Esophagus muscularis mucosa (tissue), 4 donors: ENCODE results near the gene TRRAP. TPM values are rescaled to one million over a fixed set of nuclear protein-coding genes. Genes with fewer than 3 reads are reported as not detected.
A peak's percentile ranks its signal among the peaks of the same experiment; 100 is the strongest.

Experiments
- DNase-seq: peaks from one replicate; pipeline ENCODE4 v3.0.0-alpha.2; 2017; ENCODE audit errors: extremely low spot score
- H3K27ac ChIP-seq, 4 donors: fragments of 200-600 bp; sonication (generic); replicated peaks in 1 of 4; 1 replicate in 3 of 4; 2 replicates in 1 of 4; pipeline ENCODE4 v1.5.1; 2016 to 2019; ENCODE audit warnings: mild to moderate bottlenecking in 1 of 4
- H3K27me3 ChIP-seq, 4 donors: fragments of 200-600 bp; sonication (generic); one replicate each; pipeline versions ENCODE4 v1.5.1 to v1.6.0; 2016 to 2019
- H3K36me3 ChIP-seq, 4 donors: fragments of 200-600 bp; sonication (generic); one replicate each; pipeline ENCODE4 v1.5.1; 2016 to 2019
- H3K4me1 ChIP-seq, 4 donors: fragments of 200-600 bp; sonication (generic); one replicate each; pipeline ENCODE4 v1.5.1; 2016 to 2019
- H3K4me3 ChIP-seq, 4 donors: fragments of 200-600 bp; sonication (generic); 1 replicate in 2 of 4; 2 replicates in 2 of 4; pipeline ENCODE4 v1.5.1; 2016 to 2019; ENCODE audit warnings: mild to moderate bottlenecking in 4 of 4, moderate library complexity in 1 of 4
- H3K9me3 ChIP-seq, 4 donors: fragments of 200-600 bp; sonication (generic); 1 replicate in 3 of 4; 2 replicates in 1 of 4; pipeline ENCODE4 v1.5.1; 2016 to 2019
- CTCF ChIP-seq, 3 experiments: fragments of 200-600 bp in 2 of 3; fragments of 450-650 bp in 1 of 3; sonication (generic) in 2 of 3; IDR thresholded peaks; one replicate each; pipeline ENCODE4 v1.5.1; 2017 to 2019; ENCODE audit warnings: antibody characterized with exemption in 3 of 3, mild to moderate bottlenecking in 2 of 3, moderate library complexity in 1 of 3
- EP300 ChIP-seq: sonication (generic); formaldehyde crosslinking; IDR thresholded peaks from one replicate; pipeline ENCODE4 v1.6.1; 2017; ENCODE audit warnings: antibody characterized with exemption
- POLR2A ChIP-seq: fragments of 450-650 bp; IDR thresholded peaks from one replicate; pipeline ENCODE4 v1.6.1; 2017; ENCODE audit warnings: antibody characterized with exemption, moderate library complexity, mild to moderate bottlenecking, low read depth
- POLR2AphosphoS5 ChIP-seq, 2 donors: sonication (generic); formaldehyde crosslinking; IDR thresholded peaks; one replicate each; pipeline ENCODE4 v1.6.1; 2017; ENCODE audit warnings: antibody characterized with exemption in 2 of 2
- WGBS: methylation state at CpG from one replicate; pipeline ENCODE4 v1.1.5; 2018; 5-methylcytosine and 5-hydroxymethylcytosine counted together
- intact Hi-C: fragments of 100-400 bp; cut with DNase I; formaldehyde crosslinking; loops from one replicate; pipeline ENCODE4 v1.15.1; 2023
- total RNA-seq, 4 donors: library from RNA; depleted of rRNA; stranded (reverse); fragments of >200 nt; gene quantifications; one replicate each; pipeline versions ENCODE4 v1.1.0 to v1.2.1, GENCODE V29; 2016

Gene TRRAP
- total RNA-seq, 4 donors from 2014 or later = 22.9 to 38.0 (median 29.7) TPM

GRCh38 chr7:98834949-98835348 lies 43.4 kb upstream of the TRRAP start:
- no peak overlapping the region for H3K4me3 ChIP-seq
- 63% methylated on average over 8 of the region's 8 CpGs for WGBS
- no peak for TF ChIP-seq POLR2AphosphoS5 (IDR thresholded peaks at IDR 0.05)
- no peak for TF ChIP-seq POLR2A
- TF ChIP-seq CTCF (IDR thresholded peaks at IDR 0.05) = no peak
- no peak for TF ChIP-seq EP300
- intact Hi-C loops = no loop called here
- no peaks in the 10 kb centered on the region for H3K36me3 ChIP-seq
- DNase-seq = no peak
- H3K9me3 ChIP-seq = no peaks in the 10 kb centered on the region
- H3K4me1 ChIP-seq = peaks cover 0 to 8% (median 0%) of the 10 kb centered on the region in 4 donors
- H3K27me3 ChIP-seq = peaks cover 0 to 45% (median 0%) of the 10 kb centered on the region in 4 donors
- no peak overlapping the region for H3K27ac ChIP-seq

GRCh38 chr7:98836811-98837629 lies 41.3 kb upstream of the TRRAP start:
- DNase-seq = no peak
- TF ChIP-seq POLR2A (no peak), CTCF (IDR thresholded peaks at IDR 0.05) (peak in 1 of 3 experiments; percentile 25)
- Histone ChIP-seq H3K27me3 (peaks cover 0 to 50% (median 0%) of the 10 kb centered on the region in 4 donors), H3K4me3 (no peak overlapping the region), H3K36me3 (no peaks in the 10 kb centered on the region), H3K27ac (no peak overlapping the region), H3K9me3 (no peaks in the 10 kb centered on the region), H3K4me1 (peaks cover 0 to 3% (median 0%) of the 10 kb centered on the region in 4 donors)
- WGBS = 31% methylated on average over 8 of the region's 10 CpGs
- intact Hi-C loops = no loop called here

GRCh38 chr7:98837630-98837972 lies 40.7 kb upstream of the TRRAP start:
- DNase-seq = no peak
- TF ChIP-seq CTCF (IDR thresholded peaks at IDR 0.05) (no peak), POLR2AphosphoS5 (IDR thresholded peaks at IDR 0.05) (no peak), POLR2A (no peak), EP300 (no peak)
- H3K27ac ChIP-seq = no peak overlapping the region
- no peak overlapping the region for H3K4me3 ChIP-seq
- no peaks in the 10 kb centered on the region for H3K36me3 ChIP-seq
- no peaks in the 10 kb centered on the region for H3K9me3 ChIP-seq
- intact Hi-C loops = no loop called here
- WGBS = 65% methylated on average over 5 of the region's 5 CpGs
- H3K4me1 ChIP-seq = peaks cover 0 to 3% (median 0%) of the 10 kb centered on the region in 4 donors
- H3K27me3 ChIP-seq = peaks cover 0 to 50% (median 0%) of the 10 kb centered on the region in 4 donors

GRCh38 chr7:98840096-98840495 lies 38.2 kb upstream of the TRRAP start:
- DNase-seq = no peak
- WGBS = 74% methylated on average over 10 of the region's 11 CpGs
- no peak overlapping the region for H3K4me3 ChIP-seq

More at GRCh38 chr7:98840096-98840495, 38.2 kb upstream of the TRRAP start:
- intact Hi-C loops = no loop called here
- Histone ChIP-seq H3K36me3 (no peaks in the 10 kb centered on the region), H3K4me1 (peaks cover 0 to 3% (median 0%) of the 10 kb centered on the region in 4 donors), H3K27me3 (peaks cover 0 to 48% (median 0%) of the 10 kb centered on the region in 4 donors), H3K9me3 (no peaks in the 10 kb centered on the region), H3K27ac (no peak overlapping the region)
- TF ChIP-seq POLR2A = no peak
- TF ChIP-seq POLR2AphosphoS5 (IDR thresholded peaks at IDR 0.05) = no peak
- no peak for TF ChIP-seq EP300
- TF ChIP-seq CTCF (IDR thresholded peaks at IDR 0.05) = no peak
